LoVo (cell line): ENCODE data around the gene CRELD1.
"Not testable (repeated sequence)": the region's sequence is repeated elsewhere in the genome, so short reads cannot be mapped to it uniquely, and the experiment has no call there.

Experiments used
- DNase-seq: peaks from one replicate; pipeline ENCODE4 v3.0.0-alpha.2; 2016; ENCODE audit warnings: low spot score

CRELD1 gene

GRCh38 chr3:9933561-9934234, at the start of gene CRELD1:
Gene CRELD1 (plus strand): TSS chr3:9933834. CDS start chr3:9934439, 605 bp downstream.
- peak; percentile 96 for DNase-seq

- DNase-seq, result peak; percentile 95
Observed at GRCh38 chr3:9884555-9885165, 49.0 kb upstream of the CRELD1 start.

- no peak for DNase-seq
Observed at GRCh38 chr3:9886328-9886727, 47.3 kb upstream of the CRELD1 start.

- DNase-seq, result no peak
Observed at GRCh38 chr3:9887480-9887879, 46.2 kb upstream of the CRELD1 start.

- no peak for DNase-seq
Observed at GRCh38 chr3:9888540-9888939, 45.1 kb upstream of the CRELD1 start.

GRCh38 chr3:9889405-9889804, 44.2 kb upstream of the CRELD1 start:
- DNase-seq, result no peak

- DNase-seq, result peak; percentile 87
Observed at GRCh38 chr3:9890249-9891071, 43.2 kb upstream of the CRELD1 start, which contains the start of gene JAGN1. Gene JAGN1 (plus strand): TSS chr3:9890610. CDS start chr3:9890723, 113 bp downstream.

- DNase-seq, result no peak
Observed at GRCh38 chr3:9891072-9891622, 42.5 kb upstream of the CRELD1 start.

GRCh38 chr3:9893739-9894138, 39.9 kb upstream of the CRELD1 start:
- DNase-seq, result no peak

GRCh38 chr3:9895715-9896114, 37.9 kb upstream of the CRELD1 start:
- DNase-seq, result not testable (repeated sequence)

GRCh38 chr3:9896755-9897407, 36.8 kb upstream of the CRELD1 start:
- DNase-seq, result not testable (repeated sequence)

GRCh38 chr3:9897408-9898372, 35.9 kb upstream of the CRELD1 start:
- DNase-seq, result peak; percentile 96

- DNase-seq, result no peak
Observed at GRCh38 chr3:9898467-9899241, 35.0 kb upstream of the CRELD1 start.

- DNase-seq, result no peak
Observed at GRCh38 chr3:9899289-9899791, 34.3 kb upstream of the CRELD1 start.

- peak; percentile 61 for DNase-seq
Observed at GRCh38 chr3:9900965-9901415, 32.6 kb upstream of the CRELD1 start.

GRCh38 chr3:9901967-9902366, 31.7 kb upstream of the CRELD1 start:
- no peak for DNase-seq

GRCh38 chr3:9902372-9903237, 31.0 kb upstream of the CRELD1 start, which contains the start of gene IL17RE:
Gene IL17RE (plus strand): TSS chr3:9902848. CDS start chr3:9902933, 85 bp downstream.
- DNase-seq, result no peak

- DNase-seq, result no peak
Observed at GRCh38 chr3:9903238-9903624, 30.4 kb upstream of the CRELD1 start.

- no peak for DNase-seq
Observed at GRCh38 chr3:9903904-9904303, 29.7 kb upstream of the CRELD1 start.
